ENCODE measurements around the gene ZNF296. TPM values are rescaled to one million over a fixed set of nuclear protein-coding genes. Genes with fewer than 3 reads are reported as not detected.

Gene ZNF296
- total and polyA plus RNA-seq, 2 experiments from 2014 or later = 13.4 to 16.5 TPM

DNA sequence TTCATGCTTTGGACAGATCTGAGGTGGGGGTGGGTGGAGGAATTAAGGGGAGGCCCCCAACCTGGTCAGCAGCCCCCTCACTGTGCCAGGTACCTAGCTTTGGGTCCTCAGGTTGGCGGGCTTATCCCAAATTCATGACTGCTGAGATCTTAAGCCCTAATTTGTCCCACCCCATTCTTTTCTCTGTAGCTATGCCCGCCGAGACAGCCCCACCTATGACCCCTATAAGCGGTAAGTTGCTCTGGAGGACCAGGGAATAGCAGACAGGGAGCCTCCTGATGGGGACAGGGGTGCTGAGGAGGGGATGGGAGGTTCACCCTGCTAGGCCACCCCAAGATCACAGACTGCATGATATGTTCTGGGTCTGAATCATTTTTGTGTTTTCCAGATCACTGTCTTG is 14.3 kb downstream of the ZNF296 start:
- TF ChIP-seq NANOG (IDR thresholded peaks at IDR 0.05; ENCODE audit: borderline replicate concordance) = no peak
- no peak for TF ChIP-seq ZNF114 (CRISPR knock-in tag; IDR thresholded peaks at IDR 0.05)
- no peak for TF ChIP-seq JUNB (IDR thresholded peaks at IDR 0.05; ENCODE audit: unreplicated experiment)
- no peak for TF ChIP-seq EZH2 (IDR thresholded peaks at IDR 0.05; ENCODE audit: low read depth, unreplicated experiment)
- TF ChIP-seq, protein P1, sequence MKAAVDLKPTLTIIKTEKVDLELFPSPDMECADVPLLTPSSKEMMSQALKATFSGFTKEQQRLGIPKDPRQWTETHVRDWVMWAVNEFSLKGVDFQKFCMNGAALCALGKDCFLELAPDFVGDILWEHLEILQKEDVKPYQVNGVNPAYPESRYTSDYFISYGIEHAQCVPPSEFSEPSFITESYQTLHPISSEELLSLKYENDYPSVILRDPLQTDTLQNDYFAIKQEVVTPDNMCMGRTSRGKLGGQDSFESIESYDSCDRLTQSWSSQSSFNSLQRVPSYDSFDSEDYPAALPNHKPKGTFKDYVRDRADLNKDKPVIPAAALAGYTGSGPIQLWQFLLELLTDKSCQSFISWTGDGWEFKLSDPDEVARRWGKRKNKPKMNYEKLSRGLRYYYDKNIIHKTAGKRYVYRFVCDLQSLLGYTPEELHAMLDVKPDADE (IDR thresholded peaks at IDR 0.05) = no peak
- TF ChIP-seq ZNF331 (CRISPR knock-in tag; IDR thresholded peaks at IDR 0.05; ENCODE audit: low read depth) = no peak
- no peak for TF ChIP-seq POLR2AphosphoS5 (IDR thresholded peaks at IDR 0.05; ENCODE audit: low read depth)
- TF ChIP-seq, protein P2, sequence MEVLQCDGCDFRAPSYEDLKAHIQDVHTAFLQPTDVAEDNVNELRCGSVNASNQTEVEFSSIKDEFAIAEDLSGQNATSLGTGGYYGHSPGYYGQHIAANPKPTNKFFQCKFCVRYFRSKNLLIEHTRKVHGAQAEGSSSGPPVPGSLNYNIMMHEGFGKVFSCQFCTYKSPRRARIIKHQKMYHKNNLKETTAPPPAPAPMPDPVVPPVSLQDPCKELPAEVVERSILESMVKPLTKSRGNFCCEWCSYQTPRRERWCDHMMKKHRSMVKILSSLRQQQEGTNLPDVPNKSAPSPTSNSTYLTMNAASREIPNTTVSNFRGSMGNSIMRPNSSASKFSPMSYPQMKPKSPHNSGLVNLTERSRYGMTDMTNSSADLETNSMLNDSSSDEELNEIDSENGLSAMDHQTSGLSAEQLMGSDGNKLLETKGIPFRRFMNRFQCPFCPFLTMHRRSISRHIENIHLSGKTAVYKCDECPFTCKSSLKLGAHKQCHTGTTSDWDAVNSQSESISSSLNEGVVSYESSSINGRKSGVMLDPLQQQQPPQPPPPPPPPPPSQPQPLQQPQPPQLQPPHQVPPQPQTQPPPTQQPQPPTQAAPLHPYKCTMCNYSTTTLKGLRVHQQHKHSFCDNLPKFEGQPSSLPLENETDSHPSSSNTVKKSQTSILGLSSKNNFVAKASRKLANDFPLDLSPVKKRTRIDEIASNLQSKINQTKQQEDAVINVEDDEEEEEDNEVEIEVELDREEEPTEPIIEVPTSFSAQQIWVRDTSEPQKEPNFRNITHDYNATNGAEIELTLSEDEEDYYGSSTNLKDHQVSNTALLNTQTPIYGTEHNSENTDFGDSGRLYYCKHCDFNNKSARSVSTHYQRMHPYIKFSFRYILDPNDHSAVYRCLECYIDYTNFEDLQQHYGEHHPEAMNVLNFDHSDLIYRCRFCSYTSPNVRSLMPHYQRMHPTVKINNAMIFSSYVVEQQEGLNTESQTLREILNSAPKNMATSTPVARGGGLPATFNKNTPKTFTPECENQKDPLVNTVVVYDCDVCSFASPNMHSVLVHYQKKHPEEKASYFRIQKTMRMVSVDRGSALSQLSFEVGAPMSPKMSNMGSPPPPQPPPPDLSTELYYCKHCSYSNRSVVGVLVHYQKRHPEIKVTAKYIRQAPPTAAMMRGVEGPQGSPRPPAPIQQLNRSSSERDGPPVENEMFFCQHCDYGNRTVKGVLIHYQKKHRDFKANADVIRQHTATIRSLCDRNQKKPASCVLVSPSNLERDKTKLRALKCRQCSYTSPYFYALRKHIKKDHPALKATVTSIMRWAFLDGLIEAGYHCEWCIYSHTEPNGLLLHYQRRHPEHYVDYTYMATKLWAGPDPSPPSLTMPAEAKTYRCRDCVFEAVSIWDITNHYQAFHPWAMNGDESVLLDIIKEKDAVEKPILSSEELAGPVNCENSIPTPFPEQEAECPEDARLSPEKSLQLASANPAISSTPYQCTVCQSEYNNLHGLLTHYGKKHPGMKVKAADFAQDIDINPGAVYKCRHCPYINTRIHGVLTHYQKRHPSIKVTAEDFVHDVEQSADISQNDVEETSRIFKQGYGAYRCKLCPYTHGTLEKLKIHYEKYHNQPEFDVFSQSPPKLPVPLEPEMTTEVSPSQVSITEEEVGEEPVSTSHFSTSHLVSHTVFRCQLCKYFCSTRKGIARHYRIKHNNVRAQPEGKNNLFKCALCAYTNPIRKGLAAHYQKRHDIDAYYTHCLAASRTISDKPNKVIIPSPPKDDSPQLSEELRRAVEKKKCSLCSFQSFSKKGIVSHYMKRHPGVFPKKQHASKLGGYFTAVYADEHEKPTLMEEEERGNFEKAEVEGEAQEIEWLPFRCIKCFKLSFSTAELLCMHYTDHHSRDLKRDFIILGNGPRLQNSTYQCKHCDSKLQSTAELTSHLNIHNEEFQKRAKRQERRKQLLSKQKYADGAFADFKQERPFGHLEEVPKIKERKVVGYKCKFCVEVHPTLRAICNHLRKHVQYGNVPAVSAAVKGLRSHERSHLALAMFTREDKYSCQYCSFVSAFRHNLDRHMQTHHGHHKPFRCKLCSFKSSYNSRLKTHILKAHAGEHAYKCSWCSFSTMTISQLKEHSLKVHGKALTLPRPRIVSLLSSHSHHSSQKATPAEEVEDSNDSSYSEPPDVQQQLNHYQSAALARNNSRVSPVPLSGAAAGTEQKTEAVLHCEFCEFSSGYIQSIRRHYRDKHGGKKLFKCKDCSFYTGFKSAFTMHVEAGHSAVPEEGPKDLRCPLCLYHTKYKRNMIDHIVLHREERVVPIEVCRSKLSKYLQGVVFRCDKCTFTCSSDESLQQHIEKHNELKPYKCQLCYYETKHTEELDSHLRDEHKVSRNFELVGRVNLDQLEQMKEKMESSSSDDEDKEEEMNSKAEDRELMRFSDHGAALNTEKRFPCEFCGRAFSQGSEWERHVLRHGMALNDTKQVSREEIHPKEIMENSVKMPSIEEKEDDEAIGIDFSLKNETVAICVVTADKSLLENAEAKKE (CRISPR knock-in tag; IDR thresholded peaks at IDR 0.05) = no peak
- TF ChIP-seq CREB1 (CRISPR knock-in tag; IDR thresholded peaks at IDR 0.05; ENCODE audit: low read depth) = no peak
- TF ChIP-seq, protein P3, sequence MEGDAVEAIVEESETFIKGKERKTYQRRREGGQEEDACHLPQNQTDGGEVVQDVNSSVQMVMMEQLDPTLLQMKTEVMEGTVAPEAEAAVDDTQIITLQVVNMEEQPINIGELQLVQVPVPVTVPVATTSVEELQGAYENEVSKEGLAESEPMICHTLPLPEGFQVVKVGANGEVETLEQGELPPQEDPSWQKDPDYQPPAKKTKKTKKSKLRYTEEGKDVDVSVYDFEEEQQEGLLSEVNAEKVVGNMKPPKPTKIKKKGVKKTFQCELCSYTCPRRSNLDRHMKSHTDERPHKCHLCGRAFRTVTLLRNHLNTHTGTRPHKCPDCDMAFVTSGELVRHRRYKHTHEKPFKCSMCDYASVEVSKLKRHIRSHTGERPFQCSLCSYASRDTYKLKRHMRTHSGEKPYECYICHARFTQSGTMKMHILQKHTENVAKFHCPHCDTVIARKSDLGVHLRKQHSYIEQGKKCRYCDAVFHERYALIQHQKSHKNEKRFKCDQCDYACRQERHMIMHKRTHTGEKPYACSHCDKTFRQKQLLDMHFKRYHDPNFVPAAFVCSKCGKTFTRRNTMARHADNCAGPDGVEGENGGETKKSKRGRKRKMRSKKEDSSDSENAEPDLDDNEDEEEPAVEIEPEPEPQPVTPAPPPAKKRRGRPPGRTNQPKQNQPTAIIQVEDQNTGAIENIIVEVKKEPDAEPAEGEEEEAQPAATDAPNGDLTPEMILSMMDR (conservative IDR thresholded peaks at IDR 0.05; ENCODE audit: low read depth in 2 of 2) = no peak
- no peak for TF ChIP-seq STAT1 (IDR thresholded peaks at IDR 0.05; ENCODE audit: unreplicated experiment)
- TF ChIP-seq EZH2phosphoT487 (IDR thresholded peaks at IDR 0.05; ENCODE audit: unreplicated experiment) = no peak
- TF ChIP-seq, protein P4, sequence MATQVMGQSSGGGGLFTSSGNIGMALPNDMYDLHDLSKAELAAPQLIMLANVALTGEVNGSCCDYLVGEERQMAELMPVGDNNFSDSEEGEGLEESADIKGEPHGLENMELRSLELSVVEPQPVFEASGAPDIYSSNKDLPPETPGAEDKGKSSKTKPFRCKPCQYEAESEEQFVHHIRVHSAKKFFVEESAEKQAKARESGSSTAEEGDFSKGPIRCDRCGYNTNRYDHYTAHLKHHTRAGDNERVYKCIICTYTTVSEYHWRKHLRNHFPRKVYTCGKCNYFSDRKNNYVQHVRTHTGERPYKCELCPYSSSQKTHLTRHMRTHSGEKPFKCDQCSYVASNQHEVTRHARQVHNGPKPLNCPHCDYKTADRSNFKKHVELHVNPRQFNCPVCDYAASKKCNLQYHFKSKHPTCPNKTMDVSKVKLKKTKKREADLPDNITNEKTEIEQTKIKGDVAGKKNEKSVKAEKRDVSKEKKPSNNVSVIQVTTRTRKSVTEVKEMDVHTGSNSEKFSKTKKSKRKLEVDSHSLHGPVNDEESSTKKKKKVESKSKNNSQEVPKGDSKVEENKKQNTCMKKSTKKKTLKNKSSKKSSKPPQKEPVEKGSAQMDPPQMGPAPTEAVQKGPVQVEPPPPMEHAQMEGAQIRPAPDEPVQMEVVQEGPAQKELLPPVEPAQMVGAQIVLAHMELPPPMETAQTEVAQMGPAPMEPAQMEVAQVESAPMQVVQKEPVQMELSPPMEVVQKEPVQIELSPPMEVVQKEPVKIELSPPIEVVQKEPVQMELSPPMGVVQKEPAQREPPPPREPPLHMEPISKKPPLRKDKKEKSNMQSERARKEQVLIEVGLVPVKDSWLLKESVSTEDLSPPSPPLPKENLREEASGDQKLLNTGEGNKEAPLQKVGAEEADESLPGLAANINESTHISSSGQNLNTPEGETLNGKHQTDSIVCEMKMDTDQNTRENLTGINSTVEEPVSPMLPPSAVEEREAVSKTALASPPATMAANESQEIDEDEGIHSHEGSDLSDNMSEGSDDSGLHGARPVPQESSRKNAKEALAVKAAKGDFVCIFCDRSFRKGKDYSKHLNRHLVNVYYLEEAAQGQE (IDR thresholded peaks at IDR 0.05; ENCODE audit: unreplicated experiment) = no peak
- H3K4me3 Mint-ChIP-seq = no peak overlapping the region
- peaks cover 78% of the 10 kb centered on the region for H3K36me3 Mint-ChIP-seq (ENCODE audit: low read depth)
- no peak overlapping the region for H2AFZ ChIP-seq
- no peak overlapping the region for H3K27ac Mint-ChIP-seq
- peaks cover 8% of the 10 kb centered on the region; the same call in 1 of the 2 replicates for H3K79me2 ChIP-seq (replicated peaks; ENCODE audit: insufficient read depth)
- no peak for ATAC-seq
- H3K27me3 Mint-ChIP-seq (ENCODE audit: insufficient read depth, low read depth, poor library complexity) = peaks cover 15% of the 10 kb centered on the region
- H3K4me1 ChIP-seq (ENCODE audit: insufficient read depth) = no peaks in the 10 kb centered on the region
- peaks cover 21% of the 10 kb centered on the region for H3K36me3 ChIP-seq (ENCODE audit: insufficient read depth)
- H3K9me3 Mint-ChIP-seq = no peaks in the 10 kb centered on the region
- H3K4me3 ChIP-seq = no peak overlapping the region
- H3K4me1 Mint-ChIP-seq = peaks cover 6% of the 10 kb centered on the region
- H3K27me3 ChIP-seq (ENCODE audit: insufficient read depth) = no peaks in the 10 kb centered on the region
- DNase-seq (ENCODE audit: low spot score) = no peak
- no peaks in the 10 kb centered on the region for H3K9me2 ChIP-seq (ENCODE audit: insufficient read depth)
- no peak overlapping the region for H3K27ac ChIP-seq (ENCODE audit: low read depth)
- no peaks in the 10 kb centered on the region; the same call in 1 of the 2 replicates for H3F3A ChIP-seq (replicated peaks; ENCODE audit: low read depth)
- no peak overlapping the region for H3K4me2 ChIP-seq
- peaks cover 8% of the 10 kb centered on the region; the same call in 1 of the 2 replicates for H4K20me1 ChIP-seq (replicated peaks; ENCODE audit: insufficient read depth)

Measured in GM23338 (cell line).